Immature natural killer cell (primary cell): ENCODE measurements around the gene LPCAT4. TPM values are rescaled to one million over a fixed set of nuclear protein-coding genes. Genes with fewer than 3 reads are reported as not detected.

Experiments
- DNase-seq, 3 donors: peaks; one replicate each; pipeline ENCODE4 v3.0.0; 2022; ENCODE audit warnings: mixed read lengths in 1 of 3
- H3K27ac Mint-ChIP-seq, 6 donors: one replicate each; pipeline ENCODE4 v1.8.0; 2020; ENCODE audit warnings: mixed read lengths in 6 of 6, mild to moderate bottlenecking in 5 of 6, inconsistent platforms in 4 of 6, moderate library complexity in 3 of 6
- H3K27me3 Mint-ChIP-seq, 3 donors: one replicate each; pipeline ENCODE4 v1.8.0; 2020 to 2021; ENCODE audit warnings: low read depth in 3 of 3, mild to moderate bottlenecking in 3 of 3, mixed read lengths in 3 of 3, moderate library complexity in 3 of 3, inconsistent platforms in 1 of 3
- H3K36me3 Mint-ChIP-seq, 3 donors: one replicate each; pipeline ENCODE4 v1.8.0; 2020; ENCODE audit warnings: mixed read lengths in 3 of 3, inconsistent platforms in 2 of 3, mild to moderate bottlenecking in 2 of 3
- H3K4me1 Mint-ChIP-seq, 2 donors: one replicate each; pipeline ENCODE4 v1.8.0; 2020; ENCODE audit warnings: inconsistent platforms in 2 of 2, mild to moderate bottlenecking in 2 of 2, mixed read lengths in 2 of 2, moderate library complexity in 1 of 2
- H3K4me3 Mint-ChIP-seq, 5 donors: one replicate each; pipeline ENCODE4 v1.8.0; 2020; ENCODE audit warnings: mild to moderate bottlenecking in 5 of 5, mixed read lengths in 5 of 5, inconsistent platforms in 3 of 5, moderate library complexity in 3 of 5
- H3K9me3 Mint-ChIP-seq, 6 donors: one replicate each; pipeline ENCODE4 v1.8.0; 2020; ENCODE audit warnings: mild to moderate bottlenecking in 6 of 6, mixed read lengths in 6 of 6, inconsistent platforms in 4 of 6, moderate library complexity in 3 of 6
- polyA plus RNA-seq, 3 donors: library from polyadenylated mRNA; unstranded; fragments of 300-500 nt; fragmentation: Illumina TruSeq; gene quantifications; one replicate each; pipeline ENCODE4 v1.2.3, GENCODE V29; 2021

The LPCAT4 gene
- polyA plus RNA-seq, 3 donors from 2014 or later: 7.0 to 9.2 (median 7.3) TPM

GRCh38 chr15:34373951-34374350 lies 7.0 kb upstream of the LPCAT4 start:
- Mint-ChIP-seq H3K9me3 (no peaks in the 10 kb centered on the region), H3K27me3 (no peaks in the 10 kb centered on the region), H3K4me1 (peaks cover 0 to 6% of the 10 kb centered on the region in 2 donors), H3K36me3 (peaks cover 0 to 3% (median 0%) of the 10 kb centered on the region in 3 donors), H3K27ac (peak overlapping the region in 1 of 6 donors; percentile 47), H3K4me3 (no peak overlapping the region)
- DNase-seq: no peak

GRCh38 chr15:34370643-34371042 lies 3.6 kb upstream of the LPCAT4 start:
- Mint-ChIP-seq H3K4me3 (peak overlapping the region in 1 of 5 donors; percentile 21), H3K27me3 (peaks cover 2 to 3% (median 2%) of the 10 kb centered on the region in 3 donors), H3K9me3 (no peaks in the 10 kb centered on the region), H3K4me1 (peaks cover 17 to 26% of the 10 kb centered on the region in 2 donors), H3K36me3 (no peaks in the 10 kb centered on the region), H3K27ac (peak overlapping the region in 1 of 6 donors; percentile 81)
- DNase-seq: no peak

GRCh38 chr15:34370129-34370528 lies 3.1 kb upstream of the LPCAT4 start:
- Mint-ChIP-seq H3K36me3 (no peaks in the 10 kb centered on the region), H3K27me3 (peaks cover 2 to 3% (median 2%) of the 10 kb centered on the region in 3 donors), H3K4me1 (peaks cover 22 to 31% of the 10 kb centered on the region in 2 donors), H3K9me3 (no peaks in the 10 kb centered on the region), H3K27ac (peak overlapping the region in 4 of 6 donors; percentile 26 to 81 (median 58)), H3K4me3 (peak overlapping the region in 2 of 5 donors; percentile 14 to 21)
- DNase-seq: no peak

GRCh38 chr15:34366271-34367065 lies 528 bp downstream of the LPCAT4 start:
- Mint-ChIP-seq H3K27ac (peak overlapping the region; percentile 58 to 86 (median 80)), H3K36me3 (peaks cover 0 to 11% (median 5%) of the 10 kb centered on the region in 3 donors), H3K4me1 (peaks cover 29 to 38% of the 10 kb centered on the region in 2 donors), H3K4me3 (peak overlapping the region; percentile 90 to 94 (median 94)), H3K27me3 (peaks cover 2 to 4% (median 3%) of the 10 kb centered on the region in 3 donors), H3K9me3 (no peaks in the 10 kb centered on the region)
- peak; percentile 28 to 33 (median 32) for DNase-seq

- Mint-ChIP-seq H3K4me1 (peaks cover 29 to 38% of the 10 kb centered on the region in 2 donors), H3K4me3 (peak overlapping the region; percentile 90 to 94 (median 94)), H3K36me3 (peaks cover 3 to 11% (median 10%) of the 10 kb centered on the region in 3 donors), H3K27me3 (peaks cover 2 to 4% (median 3%) of the 10 kb centered on the region in 3 donors), H3K9me3 (no peaks in the 10 kb centered on the region), H3K27ac (peak overlapping the region; percentile 58 to 83 (median 67))
- DNase-seq: no peak
These were observed 1.2 kb downstream of the LPCAT4 start for GRCh38 chr15:34365836-34366235.

- Mint-ChIP-seq H3K4me1 (peaks cover 29 to 38% of the 10 kb centered on the region in 2 donors), H3K36me3 (peaks cover 4 to 15% (median 11%) of the 10 kb centered on the region in 3 donors)
- no peak for DNase-seq
These were observed 1.7 kb downstream of the LPCAT4 start for GRCh38 chr15:34365091-34365825.

GRCh38 chr15:34364041-34364440 lies 3.0 kb downstream of the LPCAT4 start:
- Mint-ChIP-seq H3K36me3 (peaks cover 4 to 20% (median 11%) of the 10 kb centered on the region in 3 donors), H3K4me1 (peaks cover 29 to 32% of the 10 kb centered on the region in 2 donors), H3K4me3 (peak overlapping the region in 1 of 5 donors; percentile 30), H3K27ac (no peak overlapping the region), H3K27me3 (peaks cover 2 to 4% (median 3%) of the 10 kb centered on the region in 3 donors), H3K9me3 (no peaks in the 10 kb centered on the region)
- no peak for DNase-seq

More at GRCh38 chr15:34365091-34365825, 1.7 kb downstream of the LPCAT4 start:
- Mint-ChIP-seq H3K27me3 (peaks cover 2 to 4% (median 3%) of the 10 kb centered on the region in 3 donors), H3K9me3 (no peaks in the 10 kb centered on the region), H3K27ac (peak overlapping the region; percentile 45 to 84 (median 78)), H3K4me3 (peak overlapping the region; percentile 90 to 94 (median 94))

- Mint-ChIP-seq H3K27me3 (peaks cover 2 to 4% (median 3%) of the 10 kb centered on the region in 3 donors), H3K4me1 (peaks cover 19 to 22% of the 10 kb centered on the region in 2 donors), H3K36me3 (peaks cover 15 to 27% (median 15%) of the 10 kb centered on the region in 3 donors), H3K4me3 (no peak overlapping the region), H3K9me3 (no peaks in the 10 kb centered on the region), H3K27ac (peak overlapping the region in 2 of 6 donors; percentile 16 to 41)
- DNase-seq: no peak
These were observed 4.8 kb downstream of the LPCAT4 start for GRCh38 chr15:34362047-34362773.

GRCh38 chr15:34361278-34361677 lies 5.7 kb downstream of the LPCAT4 start:
- Mint-ChIP-seq H3K4me3 (no peak overlapping the region), H3K9me3 (no peaks in the 10 kb centered on the region), H3K27ac (no peak overlapping the region), H3K27me3 (peaks cover 0 to 2% (median 2%) of the 10 kb centered on the region in 3 donors), H3K36me3 (peaks cover 15 to 32% (median 16%) of the 10 kb centered on the region in 3 donors), H3K4me1 (peaks cover 18 to 19% of the 10 kb centered on the region in 2 donors)
- DNase-seq: no peak

- Mint-ChIP-seq H3K36me3 (peaks cover 16 to 34% (median 18%) of the 10 kb centered on the region in 3 donors), H3K27ac (no peak overlapping the region)
- no peak for DNase-seq
These were observed 6.7 kb downstream of the LPCAT4 start for GRCh38 chr15:34360298-34360697.

GRCh38 chr15:34359416-34359815 lies 7.6 kb downstream of the LPCAT4 start:
- DNase-seq: no peak
- Mint-ChIP-seq H3K36me3 (peaks cover 16 to 41% (median 26%) of the 10 kb centered on the region in 3 donors), H3K27ac (no peak overlapping the region), H3K9me3 (no peaks in the 10 kb centered on the region), H3K4me1 (no peaks in the 10 kb centered on the region), H3K27me3 (peaks cover 0 to 2% (median 0%) of the 10 kb centered on the region in 3 donors), H3K4me3 (no peak overlapping the region)

More at GRCh38 chr15:34360298-34360697, 6.7 kb downstream of the LPCAT4 start:
- no peak overlapping the region for H3K4me3 Mint-ChIP-seq
- peaks cover 0 to 2% (median 0%) of the 10 kb centered on the region in 3 donors for H3K27me3 Mint-ChIP-seq
- no peaks in the 10 kb centered on the region for H3K9me3 Mint-ChIP-seq
- peaks cover 8 to 9% of the 10 kb centered on the region in 2 donors for H3K4me1 Mint-ChIP-seq

- H3K4me3 Mint-ChIP-seq: no peak overlapping the region
- no peak for DNase-seq
- H3K4me1 Mint-ChIP-seq: no peaks in the 10 kb centered on the region
- peaks cover 16 to 41% (median 26%) of the 10 kb centered on the region in 3 donors for H3K36me3 Mint-ChIP-seq
- H3K27ac Mint-ChIP-seq: peak overlapping the region in 1 of 6 donors; percentile 46
- H3K27me3 Mint-ChIP-seq: peaks cover 0 to 2% (median 0%) of the 10 kb centered on the region in 3 donors
- no peaks in the 10 kb centered on the region for H3K9me3 Mint-ChIP-seq
These were observed 8.0 kb downstream of the LPCAT4 start for GRCh38 chr15:34358948-34359347.

- Mint-ChIP-seq H3K27me3 (no peaks in the 10 kb centered on the region), H3K9me3 (no peaks in the 10 kb centered on the region), H3K36me3 (peaks cover 16 to 41% (median 26%) of the 10 kb centered on the region in 3 donors), H3K4me1 (no peaks in the 10 kb centered on the region), H3K4me3 (no peak overlapping the region), H3K27ac (no peak overlapping the region)
- no peak for DNase-seq
These were observed 8.6 kb downstream of the LPCAT4 start for GRCh38 chr15:34358367-34358766.
